ENCODE results near the gene SLC9A9. TPM values are rescaled to one million over a fixed set of nuclear protein-coding genes. Genes with fewer than 3 reads are reported as not detected.

SLC9A9 gene
- total RNA-seq, 1 donor from 2014 or later = 16.0 TPM

DNA sequence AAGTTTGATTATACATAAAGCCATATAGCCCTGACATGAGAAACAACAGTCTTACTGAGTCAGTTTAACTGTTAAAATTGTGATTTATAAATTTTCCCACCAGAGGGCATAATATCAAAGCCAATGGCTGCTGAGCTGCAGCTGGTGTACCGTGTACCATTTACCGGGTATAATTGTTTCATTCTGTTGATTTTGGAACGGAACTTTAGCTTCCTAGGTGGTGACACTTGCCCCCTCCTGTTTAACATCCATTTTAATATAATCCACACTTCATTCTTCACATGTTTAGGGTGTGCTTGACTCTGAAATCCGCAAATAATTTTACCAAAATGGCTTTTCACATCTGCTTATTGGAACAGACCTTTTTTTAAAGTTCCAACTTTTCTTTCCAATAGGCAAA is 72.8 kb downstream of the SLC9A9 start:
- ATAC-seq = peak; percentile 79
- no peak for DNase-seq (ENCODE audit: low spot score)
- intact Hi-C loops (cut with DNase I) = no loop called here

DNA sequence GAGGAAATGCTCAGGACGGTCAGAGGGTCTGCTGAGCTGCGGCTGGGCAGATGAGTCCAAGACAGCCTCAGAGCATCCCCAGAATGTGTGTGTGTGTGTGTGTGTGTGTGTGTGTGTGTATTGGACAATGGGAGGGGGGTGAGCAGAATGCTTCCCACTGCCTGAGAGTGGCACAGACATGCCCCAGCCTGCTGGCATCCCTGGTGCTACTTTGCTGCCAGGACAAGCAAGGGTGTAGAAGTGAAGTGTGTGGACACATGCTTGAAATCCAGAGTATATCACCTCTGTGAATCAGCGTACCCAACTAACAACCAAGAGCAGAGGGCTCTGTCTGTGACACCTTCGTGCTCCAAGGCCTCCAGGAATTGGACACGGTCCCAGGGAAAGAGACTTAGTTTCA is 76.3 kb downstream of the SLC9A9 start:
- DNase-seq (ENCODE audit: low spot score) (no peak), ATAC-seq (no peak)
- intact Hi-C loops (cut with DNase I) = no loop called here

DNA sequence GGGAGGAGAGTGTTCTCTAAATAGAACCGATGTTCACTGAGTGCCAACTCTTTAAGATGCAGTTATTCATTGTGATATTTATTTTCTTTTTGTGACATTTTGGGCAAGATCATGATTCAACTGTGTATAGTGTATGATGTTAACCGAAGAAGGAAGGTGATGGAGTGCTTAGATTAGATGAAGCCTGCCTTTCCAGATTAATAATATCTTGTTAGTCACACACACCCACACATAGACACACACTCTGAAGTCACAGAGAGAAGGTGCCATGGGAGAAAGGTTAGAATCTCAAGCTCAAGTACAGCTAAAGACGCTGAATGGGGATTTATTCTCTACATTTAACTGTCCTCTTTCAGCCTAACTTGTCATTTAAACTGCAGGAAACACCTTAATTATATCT is 77.0 kb downstream of the SLC9A9 start:
- ATAC-seq (no peak), DNase-seq (ENCODE audit: low spot score) (no peak)
- intact Hi-C loops (cut with DNase I) = no loop called here

DNA sequence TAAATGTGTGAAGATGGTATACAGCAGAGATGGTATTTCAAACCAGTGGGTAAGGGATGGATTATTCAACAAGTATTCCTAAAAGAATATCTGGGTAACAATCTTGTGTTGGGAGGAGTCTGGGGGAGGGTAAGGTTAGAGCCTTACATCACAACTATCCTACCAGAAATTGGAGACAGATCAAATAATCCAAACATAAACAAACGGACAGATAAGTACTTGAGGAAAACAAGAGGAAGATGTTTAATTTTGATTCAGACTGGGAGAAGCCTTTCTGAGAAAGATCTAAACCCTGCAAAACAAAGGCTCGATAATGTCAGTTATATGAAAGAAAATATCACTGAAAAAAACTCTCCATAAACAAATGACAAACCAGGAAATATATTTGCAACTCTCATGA is 77.9 kb downstream of the SLC9A9 start:
- intact Hi-C loops (cut with DNase I) = no loop called here
- DNase-seq (ENCODE audit: low spot score) = no peak
- no peak for ATAC-seq

DNA sequence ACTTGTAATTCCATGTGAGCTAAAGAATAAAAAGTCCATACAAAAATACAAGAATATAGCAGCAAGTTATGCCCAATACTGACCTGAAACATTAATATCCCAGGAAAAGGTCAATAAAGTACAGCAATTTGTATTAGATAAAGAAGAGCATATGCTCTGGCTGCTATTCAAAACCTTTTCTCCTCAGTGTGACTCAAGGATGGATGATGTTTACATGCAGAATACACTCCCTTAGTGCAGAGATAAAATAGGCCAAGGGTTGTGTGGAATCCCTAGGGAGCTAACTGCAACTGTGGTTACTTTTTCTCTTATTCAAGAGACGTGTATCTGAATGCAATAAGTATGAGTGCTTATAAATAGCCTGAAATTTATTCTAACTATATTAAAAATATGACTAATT is 78.7 kb downstream of the SLC9A9 start:
- ATAC-seq (no peak), DNase-seq (ENCODE audit: low spot score) (no peak)
- intact Hi-C loops (cut with DNase I) = no loop called here

DNA sequence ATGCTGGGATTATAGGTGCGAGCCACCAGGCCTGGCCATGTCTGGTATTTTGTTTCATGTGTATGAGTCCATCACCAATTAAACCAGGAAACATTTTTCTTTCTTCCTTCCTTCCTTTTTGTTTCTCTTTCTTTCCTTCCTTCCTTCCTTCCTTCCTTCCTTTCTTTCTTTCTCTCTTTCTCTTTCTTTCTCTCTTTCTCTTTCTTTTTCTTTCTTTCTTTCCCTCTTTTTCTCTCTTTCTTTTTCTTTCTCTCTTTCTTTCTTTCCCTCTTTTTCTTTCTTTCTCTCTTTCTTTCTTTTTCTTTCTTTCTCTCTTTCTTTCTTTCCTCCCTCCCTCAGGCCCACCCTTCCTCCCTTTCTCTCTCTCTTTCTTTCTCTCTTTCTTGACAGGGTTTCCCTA is 83.4 kb downstream of the SLC9A9 start:
- no peak for ATAC-seq
- intact Hi-C loops (cut with DNase I) = no loop called here

DNA sequence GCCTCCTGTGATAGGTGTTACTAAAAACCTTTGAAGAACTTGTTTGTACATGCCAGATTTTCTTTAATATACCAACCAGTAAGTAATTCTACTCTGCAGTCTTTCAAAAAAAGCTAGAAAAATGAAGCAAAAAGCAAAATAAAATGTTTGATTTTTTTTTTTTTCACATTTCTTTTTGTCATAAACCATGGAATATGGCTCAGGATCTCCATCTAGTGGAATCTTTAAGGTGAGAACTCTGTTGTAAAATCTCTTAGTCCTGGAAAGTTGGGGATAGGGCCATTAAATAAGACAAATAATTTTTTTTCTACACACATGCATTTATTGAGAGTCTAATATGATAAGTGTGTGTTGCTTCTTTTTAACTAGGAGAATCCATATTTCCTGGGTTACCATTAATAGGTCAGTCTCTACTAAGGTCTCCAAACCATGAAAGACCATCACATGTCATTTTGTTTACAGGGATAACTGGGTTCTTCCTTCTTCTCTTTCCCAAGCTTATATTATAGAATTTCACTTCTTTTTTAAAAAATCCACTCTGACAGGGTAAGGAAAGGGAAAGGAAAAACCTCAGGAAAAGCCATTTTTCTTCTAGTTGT is 84.6 kb downstream of the SLC9A9 start:
- DNase-seq (ENCODE audit: low spot score) (no peak), ATAC-seq (no peak)
- intact Hi-C loops (cut with DNase I) = no loop called here

More for the DNA sequence above, 83.4 kb downstream of the SLC9A9 start:
- DNase-seq (ENCODE audit: low spot score) = no peak

DNA sequence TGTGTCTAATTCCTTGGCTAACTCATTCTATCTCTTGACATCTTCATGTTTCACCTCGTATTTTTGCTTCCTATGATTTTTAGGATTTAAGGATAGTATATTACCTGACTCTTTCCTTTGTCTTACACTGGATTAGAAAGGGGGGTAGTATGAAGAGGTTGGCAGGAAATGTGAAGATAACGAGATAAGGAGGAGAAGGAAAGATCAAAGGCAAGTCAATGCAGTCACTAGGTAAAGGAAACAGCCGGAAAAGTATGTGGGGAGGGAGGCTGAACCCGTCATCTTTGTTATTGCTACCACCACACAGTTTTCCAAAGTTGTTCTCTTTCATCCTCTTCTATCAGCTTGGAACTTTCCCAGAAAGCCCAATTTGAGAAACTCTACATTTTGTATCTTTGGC is 90.6 kb downstream of the SLC9A9 start:
- ATAC-seq (no peak), DNase-seq (ENCODE audit: low spot score) (no peak)
- intact Hi-C loops (cut with DNase I) = no loop called here

DNA sequence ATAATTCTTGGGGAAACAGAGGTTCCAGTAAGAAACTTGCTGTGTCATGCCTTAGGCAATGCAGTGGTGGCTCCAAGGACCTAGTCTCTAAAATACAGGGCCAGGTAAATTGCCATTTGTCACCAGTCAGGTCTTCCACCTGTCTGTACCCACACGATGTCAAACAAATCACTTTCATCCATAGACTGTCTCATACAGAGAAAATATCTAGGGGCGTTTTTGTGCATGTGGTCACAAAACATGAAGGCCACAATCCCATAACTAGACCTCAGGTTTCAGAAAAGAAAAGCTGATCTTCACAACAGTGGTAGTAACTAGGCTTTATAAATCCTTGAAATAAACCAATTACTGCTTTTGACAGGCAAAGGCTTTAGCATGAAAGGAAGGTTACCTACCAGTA is 92.3 kb downstream of the SLC9A9 start:
- intact Hi-C loops (cut with DNase I) = no loop called here
- ATAC-seq (no peak), DNase-seq (ENCODE audit: low spot score) (no peak)

DNA sequence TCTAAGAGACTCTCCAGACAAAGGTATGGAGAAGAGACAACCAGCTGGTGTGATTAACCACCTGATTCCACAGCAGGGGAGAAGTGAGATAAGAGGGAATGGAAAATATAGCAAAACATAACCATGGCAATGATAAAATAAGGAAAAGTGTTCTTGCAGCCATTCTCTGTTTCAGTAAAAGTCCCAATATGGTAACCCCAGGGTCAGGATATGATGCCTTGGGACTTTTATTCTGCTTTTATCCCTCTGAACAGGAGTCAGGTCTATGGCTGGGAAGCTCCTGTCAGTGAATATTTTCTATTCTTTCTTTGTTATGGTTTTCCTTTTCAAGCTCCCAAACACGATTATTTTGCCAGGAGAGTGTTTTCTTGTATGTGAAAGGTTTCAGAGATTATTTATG is 94.2 kb downstream of the SLC9A9 start:
- intact Hi-C loops (cut with DNase I) = no loop called here
- DNase-seq (ENCODE audit: low spot score) (no peak), ATAC-seq (no peak)

DNA sequence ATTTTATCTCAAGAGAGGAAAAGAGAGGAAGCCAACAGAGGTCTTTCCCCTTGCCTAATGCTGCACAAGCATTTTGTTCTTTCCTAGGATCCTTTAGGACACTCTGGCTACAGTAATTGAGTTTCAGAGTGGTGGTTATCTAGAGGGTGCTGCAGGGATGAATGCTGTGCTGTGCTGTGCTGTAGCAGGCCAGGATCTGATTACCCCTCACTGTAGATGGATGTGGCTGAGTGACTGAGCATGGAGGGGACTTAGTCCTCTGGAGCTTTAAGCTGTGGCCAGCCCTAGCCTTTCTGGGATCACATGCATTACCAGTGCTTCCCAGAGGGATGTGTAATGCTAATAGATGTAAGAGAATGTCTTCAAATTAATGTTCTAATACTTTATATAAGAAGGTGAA is 94.8 kb downstream of the SLC9A9 start:
- peak; percentile 13 for ATAC-seq
- no peak for DNase-seq (ENCODE audit: low spot score)
- intact Hi-C loops (cut with DNase I) = no loop called here

DNA sequence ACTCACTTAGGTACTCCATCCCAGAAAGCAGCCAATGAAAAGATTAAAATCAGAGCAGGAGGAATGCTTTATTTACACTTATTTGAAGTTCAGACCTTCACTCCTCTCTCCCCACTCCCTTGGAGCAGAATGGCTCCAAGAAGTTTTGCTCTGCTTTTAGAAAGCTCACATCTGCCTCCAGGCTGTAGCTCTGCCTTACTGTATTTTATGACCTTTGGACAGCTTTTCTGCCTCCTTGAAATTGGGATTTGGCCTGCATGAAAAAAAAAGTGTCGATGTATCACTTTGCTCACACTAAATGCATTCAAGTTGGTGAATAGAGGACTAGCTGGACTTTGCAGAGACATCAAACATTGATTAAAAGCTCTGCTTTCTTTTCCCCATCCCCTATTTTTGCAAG is 95.3 kb downstream of the SLC9A9 start:
- intact Hi-C loops (cut with DNase I) = no loop called here
- ATAC-seq (peak; percentile 38), DNase-seq (ENCODE audit: low spot score) (no peak)

DNA sequence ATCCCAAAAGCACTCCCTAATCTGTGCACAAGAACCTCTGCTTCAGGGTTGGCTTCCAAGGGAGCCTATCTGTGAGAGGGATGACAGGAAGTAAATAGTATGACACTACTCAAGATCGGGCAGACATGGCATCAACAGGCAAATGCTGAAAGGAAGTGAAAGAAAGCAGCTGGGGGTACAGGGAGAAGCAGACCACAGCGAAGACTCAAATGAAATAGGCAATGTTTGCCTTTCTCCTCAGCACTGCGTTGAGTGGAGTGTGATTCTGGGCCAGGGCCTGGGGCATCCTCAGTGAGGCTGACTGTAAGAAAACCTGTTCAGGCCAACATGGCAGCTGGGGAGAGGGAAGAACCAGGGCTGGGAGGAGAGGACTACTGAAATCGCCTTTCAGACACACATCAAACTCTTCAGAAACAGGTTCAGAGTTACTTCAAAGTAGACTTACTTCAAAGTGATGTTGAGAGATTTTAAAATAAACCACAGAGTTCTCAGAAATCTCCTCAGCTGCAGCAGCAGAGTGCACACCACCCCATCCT is 96.6 kb downstream of the SLC9A9 start:
- peak; percentile 22 for ATAC-seq
- no peak for DNase-seq (ENCODE audit: low spot score)
- intact Hi-C loops (cut with DNase I) = no loop called here

DNA sequence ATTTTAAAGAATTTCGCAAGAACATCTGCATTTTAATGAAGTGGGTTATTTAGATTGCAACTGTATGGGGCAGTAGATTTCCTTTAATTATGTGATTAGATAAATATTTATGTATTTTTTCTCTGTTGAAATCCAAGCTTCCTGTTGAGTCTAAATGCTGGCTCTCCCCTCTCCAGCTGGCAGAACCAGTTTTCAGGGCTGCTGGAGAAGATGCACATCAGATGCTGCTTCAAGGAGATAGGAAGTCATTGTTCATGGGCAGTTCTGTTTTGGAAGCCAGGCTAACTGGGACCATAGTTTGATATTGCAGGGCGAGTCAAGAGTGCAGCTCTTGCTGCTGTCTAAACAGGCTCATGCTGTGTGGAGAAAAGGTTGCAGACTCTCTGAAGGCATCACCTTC is 97.4 kb downstream of the SLC9A9 start:
- no peak for DNase-seq (ENCODE audit: low spot score)
- ATAC-seq = no peak
- intact Hi-C loops (cut with DNase I) = no loop called here

DNA sequence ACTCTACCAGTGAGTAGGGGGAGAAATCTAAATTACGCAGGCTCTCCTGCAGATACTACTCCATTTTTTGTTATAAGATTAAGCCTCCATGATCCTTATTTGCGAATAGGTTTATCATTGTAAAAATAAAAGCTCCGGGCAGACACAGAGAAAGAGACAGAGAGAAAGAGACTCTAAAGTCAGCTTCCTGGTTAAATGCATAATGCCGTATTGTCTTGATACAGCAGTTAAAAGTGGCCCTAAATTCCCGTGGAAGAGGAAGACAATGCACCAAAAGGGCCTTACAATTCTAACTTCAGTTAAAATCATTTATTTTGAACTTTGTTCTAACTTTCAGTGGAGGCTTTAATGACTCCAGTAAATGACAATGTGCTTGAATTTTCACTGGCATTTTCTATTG is 98.3 kb downstream of the SLC9A9 start:
- DNase-seq (ENCODE audit: low spot score) (no peak), ATAC-seq (no peak)
- intact Hi-C loops (cut with DNase I) = no loop called here

DNA sequence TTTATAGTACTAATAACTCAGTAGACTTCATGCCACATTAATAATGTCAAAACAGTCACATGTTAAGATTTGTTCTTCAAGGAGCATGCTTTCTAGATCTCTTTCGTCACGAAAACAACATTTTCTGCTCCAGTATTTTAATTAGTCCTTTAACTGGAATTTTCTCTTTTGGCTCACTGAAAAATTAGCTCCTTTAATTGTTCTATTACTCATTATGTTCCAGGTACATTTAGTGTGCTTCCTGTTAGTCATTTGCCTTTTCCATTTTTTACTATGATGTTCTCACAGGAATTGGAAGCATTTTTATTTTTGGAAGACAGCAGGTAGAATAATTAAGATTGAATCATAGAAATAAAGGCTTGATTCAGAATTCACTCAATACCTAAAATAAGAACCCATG is 111.2 kb downstream of the SLC9A9 start:
- intact Hi-C loops (cut with DNase I) = no loop called here
- DNase-seq (ENCODE audit: low spot score) (no peak), ATAC-seq (no peak)

DNA sequence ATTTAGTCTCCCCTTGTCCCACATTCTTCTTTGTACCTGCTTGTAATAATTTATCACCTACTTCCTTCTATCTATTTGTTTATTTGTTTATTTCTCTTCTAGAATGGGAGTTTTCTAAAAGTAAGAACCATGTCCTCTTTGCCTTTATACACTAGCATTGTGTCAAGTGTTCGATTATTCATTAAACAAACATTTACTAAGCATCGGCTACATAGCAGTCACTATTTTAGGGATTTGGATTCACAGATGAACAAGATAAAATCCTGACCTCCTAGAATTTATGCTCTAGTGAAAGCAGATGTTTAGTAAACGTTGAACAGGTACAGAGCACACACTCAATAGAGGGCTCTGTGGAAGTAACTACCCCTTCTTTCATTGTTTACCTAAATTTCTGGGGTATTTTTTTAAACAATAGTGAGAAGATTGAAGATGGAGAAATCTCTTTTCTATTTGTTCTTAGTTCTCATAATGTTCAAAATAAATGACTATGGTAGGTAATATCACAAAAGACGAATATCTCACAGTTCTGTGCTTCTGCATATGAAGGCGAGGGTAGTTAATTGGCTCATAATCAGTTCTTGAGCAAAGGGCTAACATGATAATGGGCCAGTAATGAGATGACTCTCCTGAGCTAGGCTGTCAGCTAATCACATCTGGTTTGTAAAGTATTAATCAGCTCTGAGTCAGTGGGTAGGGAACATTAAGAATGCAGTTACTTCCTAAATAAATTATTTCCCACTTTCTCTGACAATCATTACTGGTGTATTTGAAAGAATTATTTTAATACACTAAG is 111.9 kb downstream of the SLC9A9 start:
- intact Hi-C loops (cut with DNase I) = no loop called here
- DNase-seq (ENCODE audit: low spot score) (no peak), ATAC-seq (no peak)

DNA sequence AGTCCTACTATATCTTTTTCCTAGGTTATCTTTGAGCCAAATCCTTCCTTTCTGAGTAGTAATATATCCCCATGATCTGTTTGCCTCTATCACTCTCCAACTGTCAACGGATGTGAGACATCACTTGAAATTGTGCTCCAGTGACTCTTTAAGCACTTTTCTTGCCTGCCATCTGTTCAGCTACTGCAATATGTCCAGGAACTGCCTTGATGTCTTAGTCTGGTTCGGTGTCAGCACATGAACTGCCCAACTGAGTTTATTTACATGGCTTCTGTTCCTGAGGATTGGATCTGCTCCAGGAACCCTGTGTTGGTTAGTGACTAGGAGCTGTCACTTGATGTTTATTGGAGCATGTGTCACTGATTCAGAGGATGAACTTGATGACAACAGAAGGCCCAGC is 116.5 kb downstream of the SLC9A9 start:
- ATAC-seq = no peak
- no peak for DNase-seq (ENCODE audit: low spot score)
- intact Hi-C loops (cut with DNase I) = no loop called here

DNA sequence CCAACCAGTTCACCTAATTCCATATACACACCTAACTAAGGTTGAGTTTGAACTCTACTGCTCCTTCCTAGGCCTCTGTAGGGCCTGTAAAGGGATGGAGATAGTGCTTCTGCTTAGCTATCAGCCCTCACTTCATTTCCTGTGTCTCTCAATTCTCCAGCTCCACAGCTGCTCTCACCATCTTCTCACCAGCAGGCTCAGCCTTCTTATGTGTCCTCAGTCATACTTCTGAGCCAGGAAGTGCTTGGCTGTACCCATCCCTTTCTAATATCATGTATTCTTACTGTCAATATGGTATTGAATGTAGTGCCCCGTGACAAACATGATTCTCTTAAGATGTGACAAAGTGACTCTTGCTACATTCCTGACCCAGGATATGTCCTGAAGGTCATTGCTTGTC is 116.9 kb downstream of the SLC9A9 start:
- DNase-seq (ENCODE audit: low spot score) (no peak), ATAC-seq (no peak)
- intact Hi-C loops (cut with DNase I) = no loop called here

DNA sequence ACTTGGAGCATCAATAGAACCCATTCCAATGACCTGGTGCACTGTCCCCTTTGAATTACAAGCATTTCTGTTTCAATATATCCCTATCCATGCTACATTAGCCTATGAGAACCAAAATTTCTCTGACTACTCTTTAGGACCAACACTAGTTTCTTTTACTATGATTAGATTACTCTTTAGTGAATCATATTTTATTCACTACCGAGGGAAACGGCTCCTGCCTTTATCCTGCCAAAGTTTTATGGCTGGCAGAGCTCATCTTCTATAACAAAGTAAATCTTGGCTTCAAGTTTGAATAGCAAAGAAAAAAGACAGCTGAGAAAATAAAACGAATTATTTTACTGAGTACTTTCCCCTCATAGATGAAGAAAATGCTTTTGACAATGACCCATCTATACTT is 120.9 kb downstream of the SLC9A9 start:
- DNase-seq (ENCODE audit: low spot score) = no peak
- ATAC-seq = no peak
- intact Hi-C loops (cut with DNase I) = loop anchor here (2.0 kb wide), 1 partner anchor 57 kb away; no protein-coding TSS in a partner anchor

DNA sequence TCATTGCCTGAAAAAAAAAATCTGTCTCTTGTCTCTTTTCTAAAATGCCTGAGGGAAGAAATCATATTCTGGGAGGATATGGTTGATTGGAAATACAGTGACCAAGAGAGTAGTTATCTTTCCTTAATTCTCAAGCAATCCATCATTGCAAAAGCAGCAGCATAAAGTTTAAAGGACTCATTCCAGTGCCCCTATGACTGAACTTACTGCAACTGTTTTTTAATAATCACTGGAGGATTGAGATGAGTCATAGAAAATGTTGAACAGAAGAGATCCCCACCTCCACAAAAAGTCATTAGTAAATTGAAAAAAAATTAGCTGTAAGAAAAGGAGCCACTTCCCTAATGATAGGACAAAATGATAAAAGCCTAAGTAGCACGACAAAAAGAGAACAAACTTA is 121.5 kb downstream of the SLC9A9 start:
- no peak for DNase-seq (ENCODE audit: low spot score)
- intact Hi-C loops (cut with DNase I) = loop anchor here (2.0 kb wide), 1 partner anchor 58 kb away; no protein-coding TSS in a partner anchor
- ATAC-seq = no peak

Measured in sciatic nerve (tissue), 2 donors.